Neural cell (in vitro differentiated cells): ENCODE data around the gene PHLDA1.

ENCODE experiments used
- CTCF ChIP-seq: fragments of 450-650 bp; IDR thresholded peaks from 2 replicates; pipeline ENCODE4 v1.5.1; 2014; ENCODE audit warnings: antibody characterized with exemption, mild to moderate bottlenecking, moderate library complexity; ENCODE audit not compliant: poor library complexity, severe bottlenecking
- EZH2 ChIP-seq: fragments of 200-600, 300-800 bp; shearing (Covaris generic), sonication (generic); IDR thresholded peaks from 2 replicates; pipeline ENCODE4 v1.6.1; 2014; ENCODE audit warnings: antibody characterized with exemption, low read length, borderline replicate concordance, mild to moderate bottlenecking; ENCODE audit not compliant: insufficient read depth, poor library complexity, severe bottlenecking
- POLR2AphosphoS5 ChIP-seq: IDR thresholded peaks from 2 replicates; pipeline ENCODE4 v1.6.1; 2012
- RAD21 ChIP-seq: fragments of 450-650 bp; conservative IDR thresholded peaks from 2 replicates; pipeline ENCODE4 v1.6.1; 2014; ENCODE audit warnings: antibody characterized with exemption, mild to moderate bottlenecking, moderate library complexity
- REST ChIP-seq: IDR thresholded peaks from 2 replicates; pipeline ENCODE4 v1.6.1; 2012; ENCODE audit warnings: borderline replicate concordance
- SMC3 ChIP-seq: fragments of 450-650 bp; conservative IDR thresholded peaks from 2 replicates; pipeline ENCODE4 v1.6.1; 2014; ENCODE audit warnings: antibody characterized with exemption, mild to moderate bottlenecking, moderate library complexity; ENCODE audit not compliant: poor library complexity

GRCh38 chr12:76018672-76019071 is 12.9 kb downstream of the PHLDA1 start:
- TF ChIP-seq EZH2 (no peak), SMC3 (no peak), CTCF (no peak), RAD21 (no peak), POLR2AphosphoS5 (no peak), REST (no peak)
